ENCODE results near the gene TSPAN1.

DNA sequence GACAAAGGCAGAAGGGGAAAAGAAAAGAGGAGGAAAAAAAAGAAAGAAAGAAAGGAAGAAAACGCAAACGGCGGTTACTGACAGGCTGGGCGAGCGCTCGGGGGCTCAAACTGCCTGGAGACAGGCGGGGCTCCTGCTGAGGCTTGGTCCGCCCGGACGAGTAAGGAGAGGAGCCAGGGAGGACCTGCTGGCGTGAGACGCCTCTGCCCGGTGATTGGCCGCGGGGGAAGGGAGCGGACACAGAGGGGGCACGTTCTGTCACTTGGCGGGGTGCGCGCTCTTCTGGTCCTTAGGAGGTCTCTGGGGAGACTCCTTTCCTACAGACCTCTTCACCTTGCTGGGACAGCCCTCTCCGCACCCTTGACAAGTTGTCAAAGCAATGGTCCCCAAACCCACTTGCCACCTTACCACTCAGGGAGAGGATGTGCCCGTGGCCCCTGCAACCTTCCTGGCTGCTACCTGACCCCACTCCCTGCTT lies 41.7 kb upstream of the TSPAN1 start:
- TF ChIP-seq POLR2A (IDR thresholded peaks at IDR 0.05) (no peak), POLR2AphosphoS5 (IDR thresholded peaks at IDR 0.05) (no peak)
